Measurements from ENCODE around the gene JARID2.

JARID2 gene

GRCh38 chr6:15269011-15269410, 23.1 kb downstream of the JARID2 start:
- in situ Hi-C loops (cut with MboI; ENCODE audit: low pct_unique_long_range_greater_than_20kb, low sequenced_read_pairs, unreplicated experiment): no loop called here
- TF ChIP-seq CTCF (IDR thresholded peaks at IDR 0.05; ENCODE audit: extremely low read depth, insufficient read depth, missing control alignments): no peak
- no peak for DNase-seq (ENCODE audit: low spot score)

- DNase-seq (ENCODE audit: low spot score): no peak
- in situ Hi-C loops (cut with MboI; ENCODE audit: low pct_unique_long_range_greater_than_20kb, low sequenced_read_pairs, unreplicated experiment): no loop called here
- TF ChIP-seq CTCF (IDR thresholded peaks at IDR 0.05; ENCODE audit: extremely low read depth, insufficient read depth, missing control alignments): no peak
Observed at GRCh38 chr6:15269619-15270018, 23.8 kb downstream of the JARID2 start.

GRCh38 chr6:15270402-15270801, 24.5 kb downstream of the JARID2 start:
- in situ Hi-C loops (cut with MboI; ENCODE audit: low pct_unique_long_range_greater_than_20kb, low sequenced_read_pairs, unreplicated experiment): no loop called here

GRCh38 chr6:15272562-15272961, 26.7 kb downstream of the JARID2 start:
- no peak for DNase-seq (ENCODE audit: low spot score)
- in situ Hi-C loops (cut with MboI; ENCODE audit: low pct_unique_long_range_greater_than_20kb, low sequenced_read_pairs, unreplicated experiment): no loop called here
- no peak for TF ChIP-seq CTCF (IDR thresholded peaks at IDR 0.05; ENCODE audit: extremely low read depth, insufficient read depth, missing control alignments)

More at GRCh38 chr6:15270402-15270801, 24.5 kb downstream of the JARID2 start:
- TF ChIP-seq CTCF (IDR thresholded peaks at IDR 0.05; ENCODE audit: extremely low read depth, insufficient read depth, missing control alignments): no peak
- DNase-seq (ENCODE audit: low spot score): no peak

GRCh38 chr6:15274692-15275387, 29.0 kb downstream of the JARID2 start:
- no peak for DNase-seq (ENCODE audit: low spot score)
- peak; percentile 27 for TF ChIP-seq CTCF (IDR thresholded peaks at IDR 0.05; ENCODE audit: extremely low read depth, insufficient read depth, missing control alignments)
- in situ Hi-C loops (cut with MboI; ENCODE audit: low pct_unique_long_range_greater_than_20kb, low sequenced_read_pairs, unreplicated experiment): no loop called here

GRCh38 chr6:15276036-15276985, 30.4 kb downstream of the JARID2 start:
- in situ Hi-C loops (cut with MboI; ENCODE audit: low pct_unique_long_range_greater_than_20kb, low sequenced_read_pairs, unreplicated experiment): no loop called here
- no peak for TF ChIP-seq CTCF (IDR thresholded peaks at IDR 0.05; ENCODE audit: extremely low read depth, insufficient read depth, missing control alignments)

More at GRCh38 chr6:15276036-15276985, 30.4 kb downstream of the JARID2 start:
- DNase-seq (ENCODE audit: low spot score): no peak
